Measurements from ENCODE around the gene DDX17. TPM values are rescaled to one million over a fixed set of nuclear protein-coding genes. Genes with fewer than 3 reads are reported as not detected.

DDX17 gene
- total and polyA plus RNA-seq, 9 of the 15 experiments (the other 6 are each of a cell fraction or from before 2014, with no cell fraction given) = 17.6 to 421 (median 189) TPM

GRCh38 chr22:38456841-38457699, 49.0 kb downstream of the DDX17 start:
- no peak overlapping the region for H2AFZ ChIP-seq (ENCODE audit: low read depth, low read length)
- no peaks in the 10 kb centered on the region for H3K9me1 ChIP-seq (ENCODE audit: control insufficient read depth, insufficient read depth, low read length)
- peaks cover 4 to 44% of the 10 kb centered on the region in 2 experiments; a peak in 4 of 5 replicates for H3K4me1 ChIP-seq (replicated peaks in 1 of 2; ENCODE audit: control insufficient read depth in 2 of 2, insufficient read depth in 2 of 2, low read length in 2 of 2)
- peak overlapping the region in 1 of 2 experiments; percentile 35; a peak in 1 of 4 replicates for H3K9ac ChIP-seq (ENCODE audit: insufficient read depth in 1 of 2, low read depth in 2 of 2, low read length in 2 of 2)
- in situ Hi-C loops (cut with MboI) (no loop called here), intact Hi-C loops (cut with micrococcal nuclease) (no loop called here)
- DNase-seq (ENCODE audit: extremely low read depth in 1 of 4, low spot score in 3 of 4) (no peak), ATAC-seq (no peak), FAIRE-seq (no peak)
- H3K36me3 ChIP-seq (ENCODE audit: control insufficient read depth, insufficient read depth, low read length) = no peaks in the 10 kb centered on the region
- POLR2A ChIA-PET = interaction anchor here (0.6 to 0.8 kb wide), 2 partner anchors 10 to 25 kb away, joined by 3 to 8 read pairs; no protein-coding TSS in a partner anchor
- no peak overlapping the region for H3K4me3 ChIP-seq
- 39% methylated on average over 13 of the region's 14 CpGs for WGBS (ENCODE audit: insufficient coverage, low coverage, missing lambda C conversion rate)
- no peaks in the 10 kb centered on the region for H3K79me2 ChIP-seq (ENCODE audit: control insufficient read depth, insufficient read depth, low read length)
- H3K4me2 ChIP-seq (ENCODE audit: insufficient read depth, low read length) = no peak overlapping the region
- no peaks in the 10 kb centered on the region; a peak in 1 of 5 replicates for H3K27me3 ChIP-seq (ENCODE audit: control insufficient read depth in 2 of 2, insufficient read depth in 2 of 2, low read length in 2 of 2)
- BruUV-seq (replicated peaks) = no TSS peak
- H3K27ac ChIP-seq (ENCODE audit: extremely low read depth, low read depth, low read length) = no peak overlapping the region
- no peaks in the 10 kb centered on the region for H4K20me1 ChIP-seq (replicated peaks; ENCODE audit: control insufficient read depth, insufficient read depth, low read length)
- H3K9me3 ChIP-seq (replicated peaks; ENCODE audit: control insufficient read depth, insufficient read depth, low read depth, low read length) = no peaks in the 10 kb centered on the region
- CTCF ChIA-PET (ENCODE audit: low intra/inter-chr PET ratio) = no interaction called here
- TF ChIP-seq ZMIZ1 (IDR thresholded peaks at IDR 0.05; ENCODE audit: low read depth in 2 of 2, low read length in 2 of 2) (no peak), HMGXB4 (CRISPR knock-in tag; IDR thresholded peaks at IDR 0.05) (no peak), MTF1 (CRISPR knock-in tag; IDR thresholded peaks at IDR 0.05; ENCODE audit: borderline replicate concordance) (no peak), ZSCAN29 (IDR thresholded peaks at IDR 0.05) (no peak), ZNF324 (CRISPR knock-in tag; IDR thresholded peaks at IDR 0.05) (no peak), NRF1 (conservative IDR thresholded peaks at IDR 0.05 in 1 of 2, IDR thresholded peaks at IDR 0.05 in 1 of 2) (no peak), GATAD2B (IDR thresholded peaks at IDR 0.05; ENCODE audit: borderline replicate concordance) (no peak), ZBTB26 (CRISPR knock-in tag; IDR thresholded peaks at IDR 0.05) (no peak), CEBPB (tag; IDR thresholded peaks at IDR 0.05) (no peak), JUN (IDR thresholded peaks at IDR 0.05; ENCODE audit: borderline replicate concordance, low read depth, low read length) (no peak), JUN (CRISPR knock-in tag; IDR thresholded peaks at IDR 0.05; ENCODE audit: borderline replicate concordance) (no peak), POLR3G (IDR thresholded peaks at IDR 0.05; ENCODE audit: extremely low read depth, insufficient read length, insufficient replicate concordance) (no peak), BMI1 (IDR thresholded peaks at IDR 0.05; ENCODE audit: low read length) (no peak), ZNF696 (CRISPR knock-in tag; conservative IDR thresholded peaks at IDR 0.05) (no peak), JUNB (CRISPR knock-in tag; conservative IDR thresholded peaks at IDR 0.05) (no peak), ZFP30 (CRISPR knock-in tag; IDR thresholded peaks at IDR 0.05; ENCODE audit: borderline replicate concordance) (no peak)
